Hepatocyte (in vitro differentiated cells): ENCODE data around the gene MPP4. TPM values are rescaled to one million over a fixed set of nuclear protein-coding genes. Genes with fewer than 3 reads are reported as not detected.

Experiments used
- DNase-seq: peaks from one replicate; pipeline ENCODE4 v3.0.0-alpha.2; 2016; ENCODE audit warnings: low spot score
- H2AFZ ChIP-seq: fragments of 200-600 bp; sonication (generic); 2 replicates; pipeline ENCODE4 v1.6.0; 2016; ENCODE audit warnings: antibody characterized with exemption, mild to moderate bottlenecking
- H3K27ac ChIP-seq: fragments of 200-600 bp; sonication (generic); 2 replicates; pipeline ENCODE4 v1.5.1; 2016; ENCODE audit warnings: mild to moderate bottlenecking
- H3K27me3 ChIP-seq: fragments of 200-600 bp; sonication (generic); 2 replicates; pipeline ENCODE4 v1.6.1; 2016
- H3K36me3 ChIP-seq: fragments of 200-600 bp; sonication (generic); replicated peaks from 2 replicates; pipeline ENCODE4 v1.5.1; 2016; ENCODE audit warnings: low read depth; ENCODE audit not compliant: insufficient read depth
- H3K4me1 ChIP-seq: fragments of 200-600 bp; sonication (generic); 2 replicates; pipeline ENCODE4 v1.5.1; 2016; ENCODE audit warnings: mild to moderate bottlenecking, moderate library complexity; ENCODE audit not compliant: insufficient read depth
- H3K4me2 ChIP-seq: fragments of 200-600 bp; sonication (generic); 2 replicates; pipeline ENCODE4 v1.6.0; 2016
- H3K4me3 ChIP-seq: fragments of 200-600 bp; sonication (generic); 2 replicates; pipeline ENCODE4 v1.5.1; 2016; ENCODE audit warnings: mild to moderate bottlenecking
- H3K79me2 ChIP-seq: fragments of 200-600 bp; sonication (generic); 2 replicates; pipeline ENCODE4 v1.6.0; 2017; ENCODE audit warnings: mild to moderate bottlenecking
- H3K9me2 ChIP-seq: fragments of 200-600 bp; sonication (generic); replicated peaks from 2 replicates; pipeline ENCODE4 v1.6.0; 2017; ENCODE audit warnings: mild to moderate bottlenecking; ENCODE audit not compliant: insufficient read depth
- H3K9me3 ChIP-seq: fragments of 200-600 bp; sonication (generic); 2 replicates; pipeline ENCODE4 v1.5.1; 2016; ENCODE audit warnings: low read depth, mild to moderate bottlenecking
- H4K20me1 ChIP-seq: fragments of 200-600 bp; sonication (generic); 2 replicates; pipeline ENCODE4 v1.6.0; 2016; ENCODE audit warnings: mild to moderate bottlenecking; ENCODE audit not compliant: insufficient read depth, poor library complexity, severe bottlenecking
- EZH2 ChIP-seq: fragments of 200-600 bp; sonication (generic); IDR thresholded peaks from 2 replicates; pipeline ENCODE4 v1.6.1; 2016; ENCODE audit warnings: antibody characterized with exemption, mild to moderate bottlenecking, borderline replicate concordance
- EZH2phosphoT487 ChIP-seq: fragments of 200-600 bp; sonication (generic); IDR thresholded peaks from one replicate; pipeline ENCODE4 v1.6.1; 2018; ENCODE audit warnings: antibody characterized with exemption, mild to moderate bottlenecking, low read depth, moderate library complexity; ENCODE audit not compliant: unreplicated experiment, severe bottlenecking
- WGBS: methylation state at CpG from one replicate; pipeline ENCODE4 v1.1.6; 2016; ENCODE audit warnings: low lambda C conversion rate; ENCODE audit errors: missing lambda C conversion rate; 5-methylcytosine and 5-hydroxymethylcytosine counted together
- polyA plus RNA-seq: library from polyadenylated mRNA; unstranded; fragments of >200 nt; fragmentation: Nextera tagmentation; extraction: Ambion mirVana; gene quantifications from 2 replicates; pipeline ENCODE4 v1.2.1, GENCODE V29; 2016
- total RNA-seq: library from RNA; depleted of rRNA; stranded (reverse); fragments of >200 nt; gene quantifications from 2 replicates; pipeline ENCODE4 v1.2.3, GENCODE V29; 2014
- TF ChIP-seq, protein P1 (sequence below): fragments of 200-600 bp; sonication (generic); IDR thresholded peaks from 2 replicates; pipeline ENCODE4 v1.5.1; 2016; ENCODE audit warnings: antibody characterized with exemption, mild to moderate bottlenecking; ENCODE audit not compliant: poor library complexity

MPP4 gene
- total and polyA plus RNA-seq, 2 experiments from 2014 or later: 0.19 to 0.77 TPM

GRCh38 chr2:201707753-201708152, 9.3 kb upstream of the MPP4 start:
- H3K27ac ChIP-seq: no peak overlapping the region
- H3K9me3 ChIP-seq: no peaks in the 10 kb centered on the region
- H2AFZ ChIP-seq: no peak overlapping the region
- H3K79me2 ChIP-seq: no peaks in the 10 kb centered on the region
- no peaks in the 10 kb centered on the region for H3K9me2 ChIP-seq
- no peaks in the 10 kb centered on the region for H3K27me3 ChIP-seq
- H3K4me1 ChIP-seq: no peaks in the 10 kb centered on the region
- no peak overlapping the region for H3K4me3 ChIP-seq
- H3K36me3 ChIP-seq: no peaks in the 10 kb centered on the region
- no peak overlapping the region for H3K4me2 ChIP-seq
- DNase-seq: no peak
- WGBS: 88% methylated on average over 3 of the region's 3 CpGs
- H4K20me1 ChIP-seq: no peaks in the 10 kb centered on the region
- TF ChIP-seq, protein P1, sequence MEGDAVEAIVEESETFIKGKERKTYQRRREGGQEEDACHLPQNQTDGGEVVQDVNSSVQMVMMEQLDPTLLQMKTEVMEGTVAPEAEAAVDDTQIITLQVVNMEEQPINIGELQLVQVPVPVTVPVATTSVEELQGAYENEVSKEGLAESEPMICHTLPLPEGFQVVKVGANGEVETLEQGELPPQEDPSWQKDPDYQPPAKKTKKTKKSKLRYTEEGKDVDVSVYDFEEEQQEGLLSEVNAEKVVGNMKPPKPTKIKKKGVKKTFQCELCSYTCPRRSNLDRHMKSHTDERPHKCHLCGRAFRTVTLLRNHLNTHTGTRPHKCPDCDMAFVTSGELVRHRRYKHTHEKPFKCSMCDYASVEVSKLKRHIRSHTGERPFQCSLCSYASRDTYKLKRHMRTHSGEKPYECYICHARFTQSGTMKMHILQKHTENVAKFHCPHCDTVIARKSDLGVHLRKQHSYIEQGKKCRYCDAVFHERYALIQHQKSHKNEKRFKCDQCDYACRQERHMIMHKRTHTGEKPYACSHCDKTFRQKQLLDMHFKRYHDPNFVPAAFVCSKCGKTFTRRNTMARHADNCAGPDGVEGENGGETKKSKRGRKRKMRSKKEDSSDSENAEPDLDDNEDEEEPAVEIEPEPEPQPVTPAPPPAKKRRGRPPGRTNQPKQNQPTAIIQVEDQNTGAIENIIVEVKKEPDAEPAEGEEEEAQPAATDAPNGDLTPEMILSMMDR: peak; percentile 15
- TF ChIP-seq EZH2phosphoT487: no peak
- no peak for TF ChIP-seq EZH2

DNA sequence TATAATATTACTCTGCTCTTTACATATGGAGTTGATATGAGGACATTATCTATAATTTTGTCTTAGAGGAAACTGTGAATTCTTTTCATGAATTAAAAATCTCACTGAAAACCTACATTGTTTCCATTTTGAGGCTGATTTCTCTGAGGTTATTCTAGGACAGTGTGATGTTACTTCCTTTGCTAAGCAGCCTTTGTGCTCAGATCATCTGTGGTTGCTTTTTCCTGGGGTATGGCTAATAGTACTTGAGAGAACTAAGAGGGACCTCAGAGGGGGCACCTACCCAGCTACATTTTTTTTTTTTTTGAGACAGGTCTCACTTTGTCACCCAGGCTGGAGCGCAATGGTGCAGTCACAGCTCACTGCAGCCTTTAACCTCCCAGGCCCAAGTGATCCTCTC, 8.7 kb upstream of the MPP4 start:
- Histone ChIP-seq H3K4me1 (no peaks in the 10 kb centered on the region), H4K20me1 (no peaks in the 10 kb centered on the region), H3K79me2 (no peaks in the 10 kb centered on the region), H3K4me2 (no peak overlapping the region), H3K27me3 (no peaks in the 10 kb centered on the region), H3K27ac (no peak overlapping the region), H3K4me3 (no peak overlapping the region), H3K9me2 (no peaks in the 10 kb centered on the region), H3K9me3 (no peaks in the 10 kb centered on the region), H2AFZ (no peak overlapping the region), H3K36me3 (no peaks in the 10 kb centered on the region)
- WGBS: 100% methylated on average over 1 of the region's 1 CpG
- DNase-seq: no peak
- TF ChIP-seq, protein P1: no peak
- TF ChIP-seq EZH2phosphoT487 (no peak), EZH2 (no peak)

- no peak overlapping the region for H3K4me2 ChIP-seq
- H3K4me3 ChIP-seq: no peak overlapping the region
- TF ChIP-seq EZH2phosphoT487 (no peak), EZH2 (no peak)
- TF ChIP-seq, protein P1: no peak
- DNase-seq: no peak
- no peaks in the 10 kb centered on the region for H3K9me2 ChIP-seq
- H3K9me3 ChIP-seq: no peaks in the 10 kb centered on the region
- no peaks in the 10 kb centered on the region for H4K20me1 ChIP-seq
- H3K4me1 ChIP-seq: peaks cover 3% of the 10 kb centered on the region
- no peaks in the 10 kb centered on the region for H3K36me3 ChIP-seq
- WGBS: 98% methylated on average over 5 of the region's 5 CpGs
- no peaks in the 10 kb centered on the region for H3K79me2 ChIP-seq
- H3K27me3 ChIP-seq: no peaks in the 10 kb centered on the region
- H2AFZ ChIP-seq: no peak overlapping the region
- no peak overlapping the region for H3K27ac ChIP-seq
Measured at GRCh38 chr2:201704536-201704935, 6.1 kb upstream of the MPP4 start.

DNA sequence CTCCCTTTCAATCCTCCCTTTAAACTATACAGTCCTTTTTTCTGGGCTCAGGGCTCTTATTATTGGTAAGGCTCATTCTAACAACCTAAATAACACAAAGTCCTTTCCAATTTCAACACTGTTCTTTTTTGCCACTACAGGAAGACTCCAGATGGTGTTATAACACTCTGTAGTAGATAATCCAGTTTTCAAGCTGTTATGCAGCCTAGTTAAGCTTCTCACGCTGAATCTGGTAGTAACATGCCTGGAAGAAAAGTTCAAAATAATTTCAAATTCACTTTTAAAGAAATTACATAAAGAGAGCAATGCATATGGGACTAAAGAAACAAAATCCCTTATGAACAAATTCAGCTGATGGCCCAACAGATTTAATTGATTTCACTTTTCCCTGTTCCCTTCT, 3.2 kb upstream of the MPP4 start:
- Histone ChIP-seq H3K79me2 (no peaks in the 10 kb centered on the region), H3K36me3 (no peaks in the 10 kb centered on the region), H3K9me2 (no peaks in the 10 kb centered on the region), H3K4me1 (peaks cover 16% of the 10 kb centered on the region), H3K27ac (no peak overlapping the region), H3K27me3 (no peaks in the 10 kb centered on the region), H3K9me3 (no peaks in the 10 kb centered on the region), H3K4me2 (no peak overlapping the region), H3K4me3 (no peak overlapping the region), H4K20me1 (no peaks in the 10 kb centered on the region), H2AFZ (no peak overlapping the region)
- DNase-seq: no peak
- 90% methylated on average over 1 of the region's 1 CpG for whole genome bisulfite sequencing
- TF ChIP-seq EZH2phosphoT487 (no peak), EZH2 (no peak)
- TF ChIP-seq, protein P1: no peak
